HCT116 (cell line): ENCODE measurements around the gene AKNAD1.

Experiments used
- ATF3 ChIP-seq: IDR thresholded peaks from 2 replicates; pipeline ENCODE4 v1.6.1; 2012
- CEBPB ChIP-seq: IDR thresholded peaks from 2 replicates; pipeline ENCODE4 v1.6.1; 2012; ENCODE audit warnings: low read depth
- CTCF ChIP-seq, 3 experiments: fragments of 200-600 bp in 1 of 3; sonication (generic) in 1 of 3; IDR thresholded peaks in 2 of 3; conservative IDR thresholded peaks in 1 of 3; 2 replicates each; pipeline ENCODE4 v1.5.1; 2012 to 2017; ENCODE audit warnings: low read depth in 2 of 3, low read length in 2 of 3, antibody characterized with exemption in 1 of 3, borderline replicate concordance in 1 of 3, control low read depth in 1 of 3, mild to moderate bottlenecking in 1 of 3, mixed read lengths in 1 of 3, mixed run types in 1 of 3, moderate library complexity in 1 of 3; ENCODE audit not compliant: insufficient read depth in 1 of 3
- EGR1 ChIP-seq: IDR thresholded peaks from 2 replicates; pipeline ENCODE4 v1.6.1; 2012; ENCODE audit warnings: low read depth
- EZH2 ChIP-seq: fragments of 200-600 bp; sonication (generic); IDR thresholded peaks from 2 replicates; pipeline ENCODE4 v1.6.1; 2017; ENCODE audit warnings: antibody characterized with exemption, mixed run types
- JUND ChIP-seq: IDR thresholded peaks from 2 replicates; pipeline ENCODE4 v1.6.1; 2012
- RAD21 ChIP-seq: IDR thresholded peaks from 2 replicates; pipeline ENCODE4 v1.6.1; 2012; ENCODE audit warnings: low read depth, mild to moderate bottlenecking

GRCh38 chr1:108819878-108820277 is 37.0 kb downstream of the AKNAD1 start:
- no peak for TF ChIP-seq CEBPB
- no peak for TF ChIP-seq RAD21
- TF ChIP-seq ATF3, result no peak
- TF ChIP-seq JUND, result no peak
- no peak for TF ChIP-seq CTCF (IDR thresholded peaks at IDR 0.05 in 2 of 3, conservative IDR thresholded peaks at IDR 0.05 in 1 of 3; ENCODE audit: borderline replicate concordance in 1 of 3, insufficient read depth in 1 of 3, low read depth in 2 of 3, low read length in 2 of 3)
- no peak for TF ChIP-seq EZH2
- no peak for TF ChIP-seq EGR1
